HG03139 (cell line): ENCODE measurements around the gene CPED1.
"Not testable (repeated sequence)": the region's sequence is repeated elsewhere in the genome, so short reads cannot be mapped to it uniquely, and the experiment has no call there.

Source experiments
- ATAC-seq: cut with Tn5 transposase; IDR thresholded peaks from one replicate; pipeline ENCODE4 v1.9.1; 2021; ENCODE audit not compliant: unreplicated experiment

CPED1 gene

DNA sequence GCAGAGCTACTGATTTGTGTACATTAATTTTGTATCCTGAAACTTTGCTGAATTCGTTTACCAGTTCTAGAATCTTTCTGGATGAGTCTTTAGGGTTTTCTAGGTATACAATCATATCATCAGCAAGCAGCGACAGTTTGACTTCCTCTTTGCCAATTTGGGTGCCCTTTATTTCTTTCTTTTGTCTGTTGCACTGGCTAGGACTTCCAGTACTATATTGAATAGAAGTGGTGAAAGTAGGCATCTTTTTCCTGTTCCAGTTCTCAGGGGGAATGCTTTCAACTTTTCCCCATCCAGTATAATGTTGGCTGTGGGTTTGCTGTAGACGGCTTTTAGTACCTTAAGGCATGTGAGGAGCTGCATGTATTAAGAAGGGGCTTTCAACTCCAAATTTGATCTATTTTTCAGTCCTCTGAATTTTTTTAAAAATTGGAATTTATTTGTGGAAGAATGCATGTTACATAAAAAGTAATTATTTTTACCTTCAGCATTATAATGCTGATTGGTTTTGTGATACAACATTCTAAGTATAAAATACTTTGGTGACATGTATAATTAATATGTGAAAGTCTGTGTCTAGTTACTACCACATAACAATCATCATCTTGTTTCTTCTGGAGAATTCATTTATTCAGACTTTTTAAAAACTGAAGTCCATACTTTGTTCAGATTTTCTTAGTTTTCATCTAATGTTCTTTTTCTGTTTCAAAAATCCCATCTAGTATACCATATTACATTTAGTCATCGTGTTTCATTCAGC, 49.6 kb downstream of the CPED1 start:
- ATAC-seq: no peak

DNA sequence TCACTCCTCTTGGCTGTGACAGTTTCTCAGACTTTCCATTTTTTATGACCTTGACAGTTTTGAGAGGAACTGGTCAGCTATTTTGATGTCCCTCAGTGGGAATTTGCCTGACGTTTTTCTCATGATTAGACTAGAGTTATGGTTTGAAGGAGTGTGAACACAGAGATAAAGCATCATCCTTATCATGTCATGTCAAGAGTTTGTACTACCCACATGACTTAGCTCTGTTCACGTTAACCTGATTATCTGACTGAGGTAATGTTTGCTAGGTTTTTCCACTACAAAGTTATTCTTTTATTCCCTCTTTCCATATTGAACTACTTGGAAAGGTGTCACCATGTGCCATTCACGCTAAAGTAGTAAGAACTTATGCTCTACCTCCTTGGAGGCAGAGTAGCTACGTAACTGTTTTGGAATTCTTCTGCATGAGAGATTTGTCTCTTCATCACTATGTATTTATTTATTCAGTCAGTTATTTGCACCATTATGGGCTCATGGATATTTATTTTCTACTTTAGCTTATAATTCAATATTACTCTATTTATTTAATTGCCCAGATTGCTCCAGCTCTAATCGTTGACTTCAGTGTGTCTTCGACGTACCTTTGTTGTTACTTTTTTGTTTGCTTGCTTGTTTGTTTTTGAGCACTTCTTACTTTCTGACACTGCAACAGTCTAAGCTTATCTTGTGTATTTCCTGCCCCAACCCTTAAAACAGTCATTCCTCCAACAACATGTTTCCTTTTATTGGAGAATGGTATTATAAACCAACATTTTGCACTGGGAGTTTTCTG, 50.4 kb downstream of the CPED1 start:
- ATAC-seq: no peak

DNA sequence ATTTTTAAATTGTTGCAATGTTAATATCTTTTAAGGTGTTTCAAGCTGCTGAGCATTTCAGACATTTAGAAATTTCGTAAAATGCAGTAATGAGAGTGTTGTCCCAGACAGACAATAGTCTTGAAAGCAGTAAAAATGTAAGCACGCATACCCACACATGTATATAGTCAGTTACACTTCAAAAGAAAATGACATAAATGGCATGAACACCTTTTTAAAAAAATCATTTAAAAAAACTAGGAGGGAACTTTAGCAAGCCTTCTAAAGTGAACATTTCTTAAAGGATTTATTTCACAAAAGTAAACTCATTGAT, 51.0 kb downstream of the CPED1 start:
- ATAC-seq: no peak

DNA sequence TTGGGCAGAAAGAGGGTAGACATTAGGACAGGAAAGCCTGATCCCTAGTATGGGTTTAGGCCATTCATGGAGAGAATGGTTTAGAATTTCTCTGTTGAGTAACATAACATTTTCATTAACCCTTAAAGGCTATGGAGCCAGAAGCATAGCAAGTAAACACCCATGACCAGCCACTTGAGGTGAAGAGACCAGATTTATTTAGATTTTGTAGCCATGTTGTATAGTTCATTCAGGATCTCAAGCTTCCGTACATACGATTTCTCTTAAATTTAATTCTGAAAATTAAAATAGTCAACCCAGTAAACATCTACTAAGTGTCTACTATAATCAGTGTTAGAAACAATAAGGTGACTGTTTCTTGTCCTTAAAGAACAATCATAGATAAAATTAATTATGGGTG, 51.5 kb downstream of the CPED1 start:
- ATAC-seq: no peak

DNA sequence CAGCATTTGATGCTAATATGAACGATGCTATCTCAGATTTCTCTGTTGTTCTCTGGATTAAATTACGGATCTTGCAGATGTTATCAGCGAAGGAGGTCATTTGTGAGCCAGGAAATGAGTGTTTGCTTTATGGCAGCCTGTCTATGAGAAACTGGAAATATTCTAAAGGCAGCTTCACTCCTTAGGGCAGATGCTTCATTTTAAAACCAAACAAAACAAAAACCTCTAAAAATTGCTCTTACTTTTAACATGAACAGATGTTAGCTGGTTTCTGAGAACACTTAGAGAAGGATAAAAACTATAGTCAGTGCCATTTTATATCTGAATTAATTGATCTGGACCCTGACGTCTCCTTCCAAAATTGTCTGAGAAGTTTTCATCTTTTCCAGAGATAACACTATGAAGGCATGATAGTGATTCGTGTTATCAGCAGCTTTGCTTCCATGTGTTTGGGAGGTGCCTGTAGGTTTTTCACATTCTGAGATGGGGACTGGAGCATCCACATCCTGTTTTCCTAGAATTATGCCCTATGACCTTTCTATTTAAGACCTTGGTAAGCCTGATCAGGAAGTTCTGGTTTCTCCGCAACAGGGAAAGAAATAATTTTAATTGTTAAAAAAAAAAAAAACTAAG, 53.1 kb downstream of the CPED1 start:
- no peak for ATAC-seq

DNA sequence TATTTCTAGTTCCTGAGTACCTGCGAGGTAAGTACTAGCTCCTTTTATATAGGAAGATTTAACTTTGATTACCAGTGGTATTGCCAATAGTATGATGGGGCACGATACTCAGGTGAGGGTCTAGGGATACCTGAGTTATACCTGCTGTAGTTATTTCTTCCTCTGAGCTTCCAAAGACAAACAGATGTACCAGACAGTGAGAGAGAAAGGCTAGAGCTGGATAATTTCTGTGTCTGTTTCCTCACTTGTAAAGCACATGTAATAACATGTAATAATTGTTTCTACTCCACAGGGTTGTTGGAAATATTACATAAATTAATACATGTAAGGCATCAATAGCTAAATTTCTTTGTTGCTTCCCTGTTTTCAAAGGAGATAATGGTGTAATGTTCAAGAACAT, 53.7 kb downstream of the CPED1 start:
- no peak for ATAC-seq

DNA sequence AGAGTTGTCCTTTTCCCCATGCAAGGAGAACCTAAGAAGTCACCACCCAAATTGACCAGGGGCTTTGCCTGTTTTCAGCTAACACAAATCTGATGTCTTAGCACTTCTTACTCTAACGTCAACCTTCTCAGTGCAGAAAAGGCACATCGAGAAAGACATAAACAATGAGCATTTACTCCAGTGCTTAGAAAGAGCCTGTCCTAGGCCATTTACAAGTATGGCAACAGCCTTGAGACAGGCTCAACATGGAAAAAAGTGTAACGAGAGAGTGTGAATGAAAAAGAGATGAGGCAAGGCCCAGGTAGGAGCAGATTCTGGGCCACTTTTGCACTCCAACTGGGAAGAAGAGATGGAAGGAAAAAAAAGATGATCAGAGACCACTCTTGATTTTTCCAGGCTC, 54.4 kb downstream of the CPED1 start:
- ATAC-seq: no peak

DNA sequence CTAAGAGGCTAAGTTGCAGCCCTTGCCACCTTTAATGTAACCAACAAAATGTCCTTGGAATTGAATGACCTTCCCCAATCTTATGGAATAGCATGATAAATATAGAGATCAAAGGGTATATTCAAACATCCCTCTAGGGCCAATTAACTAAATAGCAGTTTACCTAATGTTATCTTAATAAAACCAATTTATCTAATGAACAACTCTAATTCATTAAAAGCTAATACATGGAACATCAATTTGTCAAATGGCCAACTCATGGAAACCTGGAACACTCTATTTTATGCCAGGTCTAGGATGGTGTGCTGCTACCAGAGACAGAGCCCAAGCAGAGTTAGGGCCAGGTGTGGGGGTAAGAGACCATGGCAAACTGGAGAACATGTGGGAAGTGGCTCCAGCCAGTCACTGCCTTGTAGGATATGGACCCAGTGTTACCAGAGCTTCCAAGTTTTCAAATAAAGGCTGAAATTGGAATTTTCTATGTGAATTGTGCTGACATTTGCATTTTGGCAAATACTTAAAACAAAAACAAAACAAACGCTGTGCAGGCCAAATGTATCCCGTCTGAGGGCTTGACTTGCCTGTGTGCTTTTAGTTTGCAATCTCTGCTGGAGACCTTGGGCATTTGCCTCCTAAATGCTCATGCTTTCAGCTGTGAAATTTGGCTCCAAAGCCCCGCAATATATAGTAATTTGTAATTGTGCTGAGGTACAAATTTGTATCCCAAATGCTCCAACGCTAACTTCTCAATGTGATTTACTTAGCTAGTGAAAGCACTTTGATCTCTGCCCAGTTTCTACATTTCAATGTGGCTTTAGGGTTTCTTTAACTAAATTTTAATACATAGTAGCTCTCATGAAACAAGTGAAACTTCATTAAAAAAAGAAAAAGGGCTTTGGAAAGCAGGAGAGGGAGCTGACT, 55.1 kb downstream of the CPED1 start:
- ATAC-seq: no peak

DNA sequence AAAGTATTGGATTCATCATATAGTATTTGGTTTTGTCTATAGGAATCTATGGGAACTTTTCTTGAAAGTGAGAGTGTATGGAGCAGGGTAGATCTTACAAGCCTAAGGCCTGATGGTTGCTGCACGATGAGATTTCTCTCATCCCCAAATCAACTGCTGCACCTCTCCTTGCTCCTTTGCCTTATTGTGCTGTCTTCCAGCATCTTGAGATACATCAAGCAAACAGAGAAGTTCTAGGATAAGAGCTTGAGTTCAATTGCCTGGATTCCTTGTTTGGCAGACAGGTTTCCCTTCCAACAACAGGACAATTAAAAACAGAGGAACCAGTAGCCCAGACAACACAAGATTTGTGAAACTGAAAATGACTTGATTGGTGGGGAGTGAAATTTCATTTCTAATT, 56.6 kb downstream of the CPED1 start:
- ATAC-seq: no peak

DNA sequence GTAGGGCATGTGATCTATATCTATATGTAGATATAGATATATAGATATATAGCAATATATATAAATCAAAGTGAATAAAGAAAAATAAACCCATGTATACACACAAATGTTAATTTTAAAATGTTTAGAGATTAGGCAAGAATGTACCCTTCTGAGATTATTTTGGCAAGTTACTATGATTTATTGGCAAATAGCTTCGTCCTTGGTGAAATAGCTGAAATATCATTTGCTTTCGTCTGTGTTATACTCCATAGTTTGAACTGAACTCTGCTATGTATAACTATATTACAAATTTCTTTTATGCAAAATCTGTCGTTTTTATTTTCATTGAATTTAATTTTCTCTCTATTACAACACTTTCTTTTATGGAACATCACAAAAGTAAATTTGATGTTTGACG, 57.5 kb downstream of the CPED1 start:
- no peak for ATAC-seq

DNA sequence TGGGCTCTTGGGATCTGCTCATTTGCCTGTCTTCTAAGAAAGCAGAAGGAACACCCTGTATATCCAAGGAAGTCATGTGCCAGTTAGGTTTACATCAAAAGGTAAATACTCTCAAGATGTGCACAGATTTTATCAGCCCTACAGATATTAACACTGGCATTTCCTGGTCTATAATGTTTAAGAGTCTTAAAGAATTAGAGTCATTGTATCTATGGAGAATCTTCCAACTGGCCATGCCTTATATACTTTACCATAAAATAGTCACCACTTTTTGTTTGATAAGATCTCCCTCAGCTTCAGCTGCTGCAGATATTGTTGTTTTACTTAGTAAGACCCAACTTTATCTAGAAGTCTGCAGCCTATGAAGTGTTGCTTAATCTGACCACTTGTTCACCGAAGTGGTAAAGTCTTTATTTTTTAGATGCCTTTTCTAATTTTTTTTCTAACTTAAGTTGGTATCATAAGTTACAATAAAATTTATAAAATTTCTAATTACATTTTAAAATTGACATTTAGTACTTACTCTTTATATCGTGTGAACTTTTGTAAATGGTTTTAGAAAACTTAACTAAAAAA, 58.5 kb downstream of the CPED1 start:
- no peak for ATAC-seq

DNA sequence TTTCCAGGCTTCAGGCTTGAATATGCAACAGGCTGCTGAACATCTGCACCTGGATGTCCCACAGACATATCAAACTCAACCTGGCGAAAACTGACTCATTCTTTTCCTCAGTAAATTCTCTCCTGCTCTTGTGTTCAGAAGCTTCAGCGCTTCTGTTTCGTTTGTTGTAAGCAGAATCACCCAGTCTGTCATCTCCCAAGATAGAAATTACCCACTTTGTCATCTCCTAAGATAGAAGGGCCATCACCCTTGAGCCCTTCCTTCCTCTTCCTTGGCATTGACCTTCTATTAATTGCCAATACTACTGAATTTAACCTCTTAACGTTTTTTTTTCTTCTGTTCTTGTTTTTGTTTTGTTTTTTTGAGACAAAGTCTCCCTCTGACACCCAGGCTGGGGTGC, 59.7 kb downstream of the CPED1 start:
- no peak for ATAC-seq

DNA sequence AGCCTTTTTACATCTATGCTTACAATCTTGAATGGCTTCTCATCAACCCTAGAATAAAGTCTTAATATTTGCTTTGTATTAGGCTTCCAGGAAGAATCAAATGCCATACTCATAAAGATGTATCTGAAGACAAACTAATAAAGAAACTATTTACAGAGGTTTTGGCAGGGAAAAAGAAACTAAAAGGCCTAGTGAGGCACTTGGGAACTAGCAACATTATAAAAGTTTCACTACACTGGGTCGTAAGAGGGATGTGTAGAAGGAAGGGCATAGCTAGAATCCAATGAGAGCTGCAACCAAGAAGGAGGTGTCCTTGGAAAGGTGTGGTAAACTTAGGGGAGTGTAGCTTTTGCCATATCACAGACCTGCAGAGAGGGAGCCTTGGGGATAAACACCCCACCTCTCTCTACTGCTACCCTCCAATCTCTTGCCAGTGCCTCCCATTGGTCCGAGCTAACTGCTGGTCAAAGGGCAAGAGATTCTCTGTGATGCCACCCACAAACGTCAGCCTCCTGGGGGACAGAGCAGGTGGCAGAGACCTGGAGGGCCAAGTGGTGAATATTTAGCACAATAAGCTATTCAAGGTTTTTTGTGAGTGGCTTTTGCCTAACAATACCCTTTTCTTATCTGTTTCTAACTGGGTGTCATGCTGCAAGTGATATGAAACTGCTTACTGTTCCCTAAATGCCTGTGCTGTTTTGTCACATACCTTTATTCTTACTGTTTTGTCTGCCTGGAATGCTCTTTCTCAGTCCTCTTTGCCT, 60.7 kb downstream of the CPED1 start:
- ATAC-seq: no peak

DNA sequence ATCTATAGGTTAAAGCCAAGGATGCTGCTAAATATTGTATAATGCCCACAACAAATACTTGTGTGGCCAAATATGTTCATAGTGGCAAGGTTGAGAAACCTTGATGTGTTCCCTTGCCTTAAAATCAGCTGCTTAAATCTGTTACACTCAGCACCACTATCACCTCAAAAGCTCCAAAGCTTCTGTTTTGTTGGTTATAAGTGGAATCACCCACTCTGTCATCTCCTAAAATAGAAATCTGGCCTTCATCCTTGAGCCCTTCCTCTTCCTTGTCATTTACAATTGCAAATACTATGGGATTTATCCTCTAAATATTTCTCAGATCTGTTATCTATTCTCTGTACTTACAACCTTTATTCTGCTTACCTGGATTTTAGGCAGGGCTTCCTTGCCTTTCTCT, 61.4 kb downstream of the CPED1 start:
- ATAC-seq: no peak

DNA sequence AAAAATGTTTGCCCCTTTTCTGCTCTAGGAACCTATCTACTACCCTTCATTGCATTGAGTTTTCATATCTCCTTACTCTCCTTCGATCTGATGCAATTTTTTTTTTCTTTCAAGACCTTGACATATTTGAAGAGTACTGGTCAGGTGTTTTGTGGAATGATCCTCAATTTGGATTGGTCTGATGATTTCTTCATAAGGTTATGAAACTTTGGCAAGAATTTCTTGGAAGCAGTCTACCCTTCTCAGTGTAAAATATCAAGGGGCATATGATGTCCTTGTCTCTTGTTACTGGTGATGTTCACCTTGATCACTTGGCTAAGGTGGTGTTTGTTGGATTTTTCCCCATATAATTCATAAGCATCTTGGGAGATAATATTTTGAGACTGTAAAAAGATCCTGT, 64.7 kb downstream of the CPED1 start:
- no peak for ATAC-seq

DNA sequence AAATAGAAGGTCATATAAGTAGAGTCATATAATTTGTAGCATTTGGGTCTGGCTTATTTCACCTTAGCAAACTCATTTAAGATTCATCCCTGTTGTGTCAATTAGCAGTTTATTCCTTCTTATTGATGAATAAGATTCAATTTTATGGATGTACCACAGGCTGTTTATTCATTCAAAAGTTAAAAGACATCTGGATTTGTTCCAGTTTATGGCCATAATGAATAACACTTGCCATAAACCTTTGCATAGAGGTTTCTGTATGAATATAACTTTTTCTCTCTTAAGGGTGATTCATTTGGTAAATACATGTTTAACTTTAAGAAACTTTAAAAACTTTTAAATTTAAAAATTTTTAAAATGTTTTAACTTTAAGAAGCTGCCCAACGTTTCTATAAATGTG, 66.4 kb downstream of the CPED1 start:
- no peak for ATAC-seq

DNA sequence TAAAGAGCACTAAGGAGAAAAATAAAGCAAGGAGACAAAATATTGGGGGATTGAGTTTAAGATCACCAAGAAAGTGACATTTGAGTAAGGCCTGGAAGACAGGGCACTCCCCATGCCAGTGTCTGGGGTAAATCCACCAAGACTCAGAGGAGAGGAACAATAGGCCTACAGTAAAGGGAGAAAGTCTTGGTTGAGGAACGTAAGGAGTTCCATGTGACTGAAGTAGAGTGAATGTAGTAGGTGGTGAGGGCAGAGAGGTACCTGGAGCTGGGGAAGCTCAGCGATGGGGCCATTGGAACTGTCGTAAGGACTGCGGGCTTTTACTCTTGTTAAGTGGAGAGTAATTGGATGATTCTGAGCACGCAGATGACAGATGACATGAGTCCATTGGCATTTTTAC, 69.4 kb downstream of the CPED1 start:
- no peak for ATAC-seq

DNA sequence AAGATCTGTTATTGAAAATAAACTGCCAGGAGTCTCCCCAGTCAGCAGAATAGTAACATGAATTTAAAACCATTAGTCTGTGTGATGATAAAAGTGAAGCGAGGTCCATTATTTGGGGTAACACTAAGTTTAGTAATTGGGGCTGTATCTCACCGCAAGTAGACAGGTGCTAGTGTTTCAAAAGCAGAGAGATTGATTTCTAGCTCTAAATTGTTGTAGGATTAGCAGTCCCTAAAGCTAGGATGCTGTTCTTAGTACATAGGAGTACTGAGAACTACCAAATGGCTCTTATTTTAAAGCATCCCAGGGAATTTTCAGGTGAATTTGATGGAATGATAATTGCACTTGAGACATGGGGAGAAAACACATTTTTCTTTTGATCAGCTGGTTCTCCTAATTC, 70.5 kb downstream of the CPED1 start:
- ATAC-seq: no peak

DNA sequence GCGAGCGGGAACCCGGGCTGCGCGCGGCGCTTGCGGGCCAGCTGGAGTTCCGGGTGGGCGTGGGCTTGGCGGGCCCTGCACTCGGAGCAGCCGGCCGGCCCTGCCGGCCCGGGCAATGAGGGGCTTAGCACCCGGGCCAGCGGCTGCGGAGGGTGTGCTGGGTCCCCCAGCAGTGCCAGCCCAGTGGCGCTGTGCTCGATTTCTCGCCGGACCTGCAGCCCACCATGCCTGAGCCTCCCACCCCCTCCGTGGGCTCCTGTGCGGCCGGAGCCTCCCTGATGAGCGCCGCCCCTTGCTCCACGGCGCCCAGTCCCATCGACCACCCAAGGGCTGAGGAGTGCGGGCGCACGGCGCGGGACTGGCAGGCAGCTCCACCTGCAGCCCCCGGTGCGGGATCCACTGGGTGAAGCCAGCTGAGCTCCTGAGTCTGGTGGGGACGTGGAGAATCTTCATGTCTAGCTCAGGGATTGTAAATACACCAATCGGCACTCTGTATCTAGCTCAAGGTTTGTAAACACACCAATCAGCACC, 71.5 kb downstream of the CPED1 start:
- ATAC-seq: not testable (repeated sequence)
